Occipital lobe (tissue), 2 donors: Measurements from ENCODE around the gene ARHGEF1. TPM values are rescaled to one million over a fixed set of nuclear protein-coding genes. Genes with fewer than 3 reads are reported as not detected.

ENCODE experiments used
- DNase-seq: peaks from one replicate; lab custom pipeline; 2025; lab: John Stamatoyannopoulos, UW
- total RNA-seq: library from RNA; depleted of rRNA; stranded (reverse); fragments of >200 nt; gene quantifications from one replicate; pipeline ENCODE4 v1.2.3, GENCODE V29; 2014

The ARHGEF1 gene
- total RNA-seq, 1 donor from 2014 or later = 8.7 TPM

GRCh38 chr19:41880329-41880708 lies 2.7 kb upstream of the ARHGEF1 start:
- DNase-seq = no peak

- DNase-seq = no peak
These were observed 458 bp downstream of the ARHGEF1 start for GRCh38 chr19:41883463-41883820.

- peak; percentile 98 for DNase-seq
These were observed 1.1 kb downstream of the ARHGEF1 start for GRCh38 chr19:41883821-41884733.

- DNase-seq = no peak
These were observed 4.1 kb downstream of the ARHGEF1 start for GRCh38 chr19:41886761-41887710.

GRCh38 chr19:41887711-41888382 lies 4.9 kb downstream of the ARHGEF1 start:
- DNase-seq = peak; percentile 28

GRCh38 chr19:41888926-41889325 lies 5.9 kb downstream of the ARHGEF1 start:
- DNase-seq = no peak

GRCh38 chr19:41889896-41890295 lies 6.9 kb downstream of the ARHGEF1 start:
- no peak for DNase-seq

- DNase-seq = no peak
These were observed 8.0 kb downstream of the ARHGEF1 start for GRCh38 chr19:41890936-41891335.

- no peak for DNase-seq
These were observed 9.4 kb downstream of the ARHGEF1 start for GRCh38 chr19:41892173-41892902.

- DNase-seq = no peak
These were observed 10.9 kb downstream of the ARHGEF1 start for GRCh38 chr19:41893899-41894298.

- no peak for DNase-seq
These were observed 11.4 kb downstream of the ARHGEF1 start for GRCh38 chr19:41894350-41894749.

GRCh38 chr19:41895745-41896580 lies 13.0 kb downstream of the ARHGEF1 start:
- no peak for DNase-seq

- DNase-seq = no peak
These were observed 13.6 kb downstream of the ARHGEF1 start for GRCh38 chr19:41896581-41896942.

- no peak for DNase-seq
These were observed 14.2 kb downstream of the ARHGEF1 start for GRCh38 chr19:41897181-41897580.

- no peak for DNase-seq
These were observed 14.8 kb downstream of the ARHGEF1 start for GRCh38 chr19:41897820-41898219.

GRCh38 chr19:41898235-41898634 lies 15.3 kb downstream of the ARHGEF1 start:
- DNase-seq = no peak

GRCh38 chr19:41901707-41902360 lies 18.9 kb downstream of the ARHGEF1 start:
- no peak for DNase-seq

GRCh38 chr19:41902594-41902993 lies 19.6 kb downstream of the ARHGEF1 start:
- DNase-seq = no peak

- no peak for DNase-seq
These were observed 20.4 kb downstream of the ARHGEF1 start for GRCh38 chr19:41903193-41903953.
